HL-60 (cell line): Measurements from ENCODE around the gene GALNT13.

ENCODE experiments used
- DNase-seq, 2 experiments: peaks; one replicate each; pipeline ENCODE4 v3.0.0-alpha.2; 2010 to 2020; ENCODE audit warnings: low read depth in 1 of 2, low spot score in 1 of 2
- H3K27ac ChIP-seq: fragments of 250-450 bp; sonication (Bioruptor Pico); replicated peaks from 2 replicates; pipeline ENCODE4 v1.5.1; 2020; ENCODE audit warnings: mild to moderate bottlenecking, moderate library complexity
- H3K27me3 ChIP-seq: fragments of 250-450 bp; sonication (Bioruptor Pico); 2 replicates; pipeline ENCODE4 v1.5.1; 2021; ENCODE audit warnings: mild to moderate bottlenecking, moderate library complexity; ENCODE audit not compliant: insufficient read depth, poor library complexity, severe bottlenecking
- H3K4me3 ChIP-seq: replicated peaks from 2 replicates; pipeline ENCODE4 v1.5.1; 2011; ENCODE audit warnings: mild to moderate bottlenecking, control low read depth, low read length; ENCODE audit not compliant: insufficient read depth
- CTCF ChIP-seq: IDR thresholded peaks from one replicate; pipeline ENCODE4 v1.5.1; 2011; ENCODE audit warnings: low read length, control low read depth, inconsistent platforms; ENCODE audit not compliant: insufficient read depth
- GABPA ChIP-seq: IDR thresholded peaks from 2 replicates; pipeline ENCODE4 v1.6.1; 2012; ENCODE audit warnings: low read depth
- POLR2AphosphoS5 ChIP-seq: IDR thresholded peaks from 2 replicates; pipeline ENCODE4 v1.6.1; 2012; ENCODE audit warnings: low read depth
- REST ChIP-seq: IDR thresholded peaks from 2 replicates; pipeline ENCODE4 v1.6.1; 2012; ENCODE audit warnings: low read depth; ENCODE audit not compliant: insufficient replicate concordance
- SPI1 ChIP-seq: IDR thresholded peaks from 2 replicates; pipeline ENCODE4 v1.6.1; 2012; ENCODE audit warnings: low read depth, mild to moderate bottlenecking, borderline replicate concordance

Gene GALNT13

GRCh38 chr2:153971855-153972254 is 100.1 kb downstream of the GALNT13 start:
- Histone ChIP-seq H3K4me3 (no peak overlapping the region), H3K27me3 (no peaks in the 10 kb centered on the region), H3K27ac (no peak overlapping the region)
- no peak for TF ChIP-seq POLR2AphosphoS5
- no peak for DNase-seq

- no peak overlapping the region for H3K4me3 ChIP-seq
- TF ChIP-seq CTCF: no peak
- TF ChIP-seq SPI1: no peak
- no peak for TF ChIP-seq POLR2AphosphoS5
- H3K27me3 ChIP-seq: no peaks in the 10 kb centered on the region
- H3K27ac ChIP-seq: no peak overlapping the region
- no peak for DNase-seq
Observed at GRCh38 chr2:153972412-153972811, 100.7 kb downstream of the GALNT13 start.

GRCh38 chr2:153986488-153987229 is 114.9 kb downstream of the GALNT13 start:
- Histone ChIP-seq H3K27me3 (no peaks in the 10 kb centered on the region), H3K27ac (no peak overlapping the region), H3K4me3 (no peak overlapping the region)
- no peak for DNase-seq
- TF ChIP-seq SPI1 (no peak), REST (no peak), GABPA (no peak), POLR2AphosphoS5 (no peak), CTCF (no peak)

- Histone ChIP-seq H3K4me3 (no peak overlapping the region), H3K27me3 (no peaks in the 10 kb centered on the region), H3K27ac (no peak overlapping the region)
- no peak for DNase-seq
- TF ChIP-seq REST (no peak), POLR2AphosphoS5 (no peak), SPI1 (no peak), CTCF (no peak), GABPA (no peak)
Observed at GRCh38 chr2:153990771-153991170, 119.0 kb downstream of the GALNT13 start.
